Activated CD4-positive, alpha-beta T cell treated with anti-CD3 and anti-CD28 coated beads, Interleukin-2, amount 50 U/mL, for 48 hours (primary cell): Measurements from ENCODE around the gene TBC1D3B.
"Not testable (repeated sequence)": the region's sequence is repeated elsewhere in the genome, so short reads cannot be mapped to it uniquely, and the experiment has no call there.

Source experiments
- DNase-seq, 2 experiments: peaks; one replicate each; pipeline ENCODE4 v3.0.0-alpha.2; 2020

Gene TBC1D3B

GRCh38 chr17:36127199-36127893 is 49.1 kb downstream of the TBC1D3B start:
- DNase-seq, result no peak

- no peak for DNase-seq
Measured at GRCh38 chr17:36124879-36125824, 51.3 kb downstream of the TBC1D3B start.

GRCh38 chr17:36123431-36123830 is 53.0 kb downstream of the TBC1D3B start:
- no peak for DNase-seq

GRCh38 chr17:36121099-36121498 is 55.3 kb downstream of the TBC1D3B start:
- not testable (repeated sequence) for DNase-seq

GRCh38 chr17:36120221-36120620 is 56.2 kb downstream of the TBC1D3B start:
- no peak for DNase-seq

GRCh38 chr17:36118477-36119353 is 57.7 kb downstream of the TBC1D3B start:
- DNase-seq, result no peak

GRCh38 chr17:36117505-36118382 is 58.7 kb downstream of the TBC1D3B start:
- peak; percentile 68 to 81 for DNase-seq
